B cell (primary cell): Measurements from ENCODE around the gene CALY. TPM values are rescaled to one million over a fixed set of nuclear protein-coding genes. Genes with fewer than 3 reads are reported as not detected.

Experiments
- ATAC-seq: fragments of 200-7000 bp; cut with Tn5 transposase; one replicate; pipeline ENCODE4 v1.10.0; 2021; ENCODE audit warnings: low read depth, mild to moderate bottlenecking, moderate number of reproducible peaks, moderate library complexity
- CTCF ChIA-PET: fragments of 350-600 bp; sonication (Branson Sonifier 250); formaldehyde crosslinking; loops from one replicate; lab custom pipeline; 2021; ENCODE audit warnings: antibody characterized with exemption, inconsistent platforms; lab: Charles Lee
- POLR2A ChIA-PET: fragments of 350-600 bp; sonication (Branson Sonifier 250); formaldehyde crosslinking; loops from one replicate; lab custom pipeline; 2021; ENCODE audit warnings: antibody characterized with exemption; lab: Charles Lee
- DNase-seq: peaks from one replicate; pipeline ENCODE4 v3.0.0; 2013
- H2AFZ ChIP-seq: 2 replicates; pipeline ENCODE4 v1.6.1; 2012; ENCODE audit warnings: mild to moderate bottlenecking, low read depth, low read length; ENCODE audit not compliant: insufficient read depth, poor library complexity, severe bottlenecking
- H3K27ac ChIP-seq, 2 donors: 1 replicate in 1 of 2; 2 replicates in 1 of 2; pipeline ENCODE4 v1.5.1; 2012 to 2013; ENCODE audit warnings: low read length in 2 of 2, mild to moderate bottlenecking in 2 of 2, moderate library complexity in 1 of 2
- H3K27me3 ChIP-seq, 4 experiments: fragments of 200-600 bp in 1 of 4; sonication (generic) in 1 of 4; replicated peaks in 1 of 4; 1 replicate in 2 of 4; 2 replicates in 2 of 4; pipeline versions ENCODE4 v1.6.1 to v1.7.0; 2013 to 2016; ENCODE audit warnings: low read length in 3 of 4, mild to moderate bottlenecking in 2 of 4, mixed read lengths in 1 of 4, moderate library complexity in 1 of 4; ENCODE audit not compliant: insufficient read depth in 4 of 4, control insufficient read depth in 3 of 4; ENCODE audit errors: control extremely low read depth in 1 of 4
- H3K36me3 ChIP-seq, 2 experiments: replicated peaks in 1 of 2; 1 replicate in 1 of 2; 2 replicates in 1 of 2; pipeline versions ENCODE4 v1.6.1 to v1.7.1; 2013; ENCODE audit warnings: low read length in 1 of 2; ENCODE audit not compliant: insufficient read depth in 2 of 2, control insufficient read depth in 1 of 2; ENCODE audit errors: control extremely low read depth in 1 of 2, extremely low read depth in 1 of 2
- H3K4me1 ChIP-seq, 2 donors: fragments of 200-600 bp in 1 of 2; sonication (generic) in 1 of 2; 1 replicate in 1 of 2; 2 replicates in 1 of 2; pipeline versions ENCODE4 v1.5.1 to v1.6.1; 2013 to 2017; ENCODE audit warnings: low read length in 2 of 2; ENCODE audit not compliant: control insufficient read depth in 2 of 2, insufficient read depth in 2 of 2
- H3K4me2 ChIP-seq: replicated peaks from 2 replicates; pipeline ENCODE3; 2012; ENCODE audit warnings: mild to moderate bottlenecking, low read depth, low read length; ENCODE audit not compliant: poor library complexity, severe bottlenecking
- H3K4me3 ChIP-seq, 5 experiments: fragments of 200-600 bp in 1 of 5; sonication (generic) in 1 of 5; 1 replicate in 3 of 5; 2 replicates in 2 of 5; pipeline versions ENCODE4 v1.5.1 to v1.7.0; 2011 to 2016; ENCODE audit warnings: low read length in 4 of 5, mild to moderate bottlenecking in 4 of 5, low read depth in 2 of 5, control low read depth in 1 of 5, moderate library complexity in 1 of 5; ENCODE audit not compliant: insufficient read depth in 1 of 5; ENCODE audit errors: control extremely low read depth in 1 of 5, extremely low read depth in 1 of 5
- H3K79me2 ChIP-seq: fragments of 200-600 bp; sonication (generic); one replicate; pipeline ENCODE4 v1.6.0; 2016; ENCODE audit warnings: low read length; ENCODE audit not compliant: control insufficient read depth, insufficient read depth
- H3K9ac ChIP-seq: fragments of 200-600 bp; sonication (generic); 2 replicates; pipeline ENCODE4 v1.6.1; 2017; ENCODE audit warnings: mild to moderate bottlenecking, low read length, moderate library complexity
- H3K9me3 ChIP-seq, 3 donors: one replicate each; pipeline versions ENCODE4 v1.6.1 to v1.7.1; 2013; ENCODE audit warnings: low read length in 2 of 3; ENCODE audit not compliant: control insufficient read depth in 2 of 3, insufficient read depth in 1 of 3; ENCODE audit errors: control extremely low read depth in 1 of 3
- H4K20me1 ChIP-seq: 2 replicates; pipeline ENCODE4 v1.6.0; 2012; ENCODE audit warnings: mild to moderate bottlenecking, low read length; ENCODE audit not compliant: insufficient read depth, control insufficient read depth, poor library complexity, severe bottlenecking
- H3K27ac Mint-ChIP-seq: one replicate; pipeline ENCODE4 v1.8.0; 2021; ENCODE audit warnings: mixed read lengths
- H3K27me3 Mint-ChIP-seq: one replicate; pipeline ENCODE4 v1.8.0; 2021; ENCODE audit warnings: mixed read lengths
- H3K4me1 Mint-ChIP-seq: one replicate; pipeline ENCODE4 v1.8.0; 2021; ENCODE audit warnings: mixed read lengths
- H3K4me3 Mint-ChIP-seq: one replicate; pipeline ENCODE4 v1.8.0; 2021; ENCODE audit warnings: mixed read lengths
- H3K9me3 Mint-ChIP-seq: one replicate; pipeline ENCODE4 v1.8.0; 2022; ENCODE audit warnings: mixed read lengths; ENCODE audit not compliant: insufficient read depth
- CTCF ChIP-seq: fragments of 200-600 bp; IDR thresholded peaks from one replicate; pipeline ENCODE4 v1.8.0; 2022; ENCODE audit warnings: antibody characterized with exemption, mild to moderate bottlenecking
- EZH2 ChIP-seq: IDR thresholded peaks from 2 replicates; pipeline ENCODE4 v1.6.1; 2012; ENCODE audit warnings: borderline replicate concordance, low read depth, mild to moderate bottlenecking, moderate library complexity, low read length; ENCODE audit not compliant: insufficient read depth, poor library complexity, severe bottlenecking
- WGBS: methylation state at CpG from one replicate; pipeline ENCODE4 v1.1.5; 2013; ENCODE audit warnings: missing lambda C conversion rate; ENCODE audit not compliant: insufficient coverage; 5-methylcytosine and 5-hydroxymethylcytosine counted together
- intact Hi-C: fragments of 100-400 bp; cut with micrococcal nuclease; formaldehyde crosslinking; loops from one replicate; pipeline ENCODE4 v1.10.0; 2022
- polyA plus RNA-seq: library from polyadenylated mRNA; depleted of rRNA; stranded (reverse); fragments of >200 nt; gene quantifications from 2 replicates; pipeline ENCODE4 v1.2.3, GENCODE V29; 2012
- total RNA-seq, 2 donors: library from RNA; stranded (reverse); fragments of 120-200 nt in 1 of 2; gene quantifications; 1 replicate in 1 of 2; 2 replicates in 1 of 2; pipeline versions ENCODE4 v1.2.3 to v1.2.4, GENCODE V29; 2013 to 2022

Gene CALY
- total and polyA plus RNA-seq, 2 donors (not counting 1 experiment from before 2014, with no cell fraction given): 0.21 TPM; not detected in 1

- WGBS: 96% methylated on average over 24 of the region's 24 CpGs
- DNase-seq (no peak), ATAC-seq (no peak)
- Histone ChIP-seq H3K9me3 (no peaks in the 10 kb centered on the region), H3K9ac (no peak overlapping the region), H3K4me1 (no peaks in the 10 kb centered on the region), H3K4me2 (no peak overlapping the region), H3K27me3 (no peaks in the 10 kb centered on the region), H3K36me3 (peaks cover 1 to 74% of the 10 kb centered on the region in 2 experiments), H3K79me2 (no peaks in the 10 kb centered on the region), H3K27ac (no peak overlapping the region), H3K4me3 (no peak overlapping the region), H4K20me1 (peaks cover 7% of the 10 kb centered on the region), H2AFZ (no peak overlapping the region)
- intact Hi-C loops: no loop called here
- no peaks in the 10 kb centered on the region for H3K4me1 Mint-ChIP-seq
- H3K4me3 Mint-ChIP-seq: no peak overlapping the region
- H3K27me3 Mint-ChIP-seq: no peaks in the 10 kb centered on the region
- TF ChIP-seq EZH2: no peak
- TF ChIP-seq CTCF: no peak
- no peak overlapping the region for H3K27ac Mint-ChIP-seq
- ChIA-PET CTCF (interaction anchor here (1.3 kb wide), 1 partner anchor 44 kb away, joined by 4 read pairs; no protein-coding TSS in a partner anchor), POLR2A (no interaction called here)
- no peaks in the 10 kb centered on the region for H3K9me3 Mint-ChIP-seq
Measured at GRCh38 chr10:133289761-133290160, 46.9 kb downstream of the CALY start.

GRCh38 chr10:133287832-133288500, 48.7 kb downstream of the CALY start:
- no peak overlapping the region for H3K27ac Mint-ChIP-seq
- H3K36me3 ChIP-seq: peaks cover 1 to 73% of the 10 kb centered on the region in 2 experiments
- H3K9me3 ChIP-seq: no peaks in the 10 kb centered on the region
- no peak overlapping the region for H3K4me3 ChIP-seq
- POLR2A ChIA-PET: no interaction called here
- H3K27me3 Mint-ChIP-seq: no peaks in the 10 kb centered on the region
- no peaks in the 10 kb centered on the region for H3K79me2 ChIP-seq
- H3K9me3 Mint-ChIP-seq: no peaks in the 10 kb centered on the region
- H3K4me1 Mint-ChIP-seq: no peaks in the 10 kb centered on the region
- H2AFZ ChIP-seq: no peak overlapping the region
- no peak overlapping the region for H3K4me2 ChIP-seq
- DNase-seq (no peak), ATAC-seq (no peak)
- no peak overlapping the region for H3K9ac ChIP-seq
- WGBS: 95% methylated on average over 35 of the region's 46 CpGs
- TF ChIP-seq CTCF (no peak), EZH2 (no peak)
- CTCF ChIA-PET: no interaction called here
- peaks cover 7% of the 10 kb centered on the region for H4K20me1 ChIP-seq
- H3K4me1 ChIP-seq: no peaks in the 10 kb centered on the region
- no peaks in the 10 kb centered on the region for H3K27me3 ChIP-seq
- intact Hi-C loops: no loop called here
- H3K4me3 Mint-ChIP-seq: no peak overlapping the region
- no peak overlapping the region for H3K27ac ChIP-seq
